Prostate gland (tissue), 2 donors: Measurements from ENCODE around the gene MYZAP. TPM values are rescaled to one million over a fixed set of nuclear protein-coding genes. Genes with fewer than 3 reads are reported as not detected.

Source experiments
- DNase-seq: peaks from one replicate; pipeline ENCODE4 v3.0.0-alpha.2; 2019; ENCODE audit warnings: low spot score
- H3K27ac ChIP-seq, 2 donors: fragments of 200-600 bp; sonication (generic); 2 replicates each; pipeline ENCODE4 v1.5.1; 2017 to 2019
- H3K27me3 ChIP-seq: fragments of 200-600 bp; sonication (generic); replicated peaks from 2 replicates; pipeline ENCODE4 v1.5.1; 2019; ENCODE audit not compliant: insufficient read depth
- H3K36me3 ChIP-seq, 2 donors: fragments of 200-600 bp; sonication (generic); 1 replicate in 1 of 2; 2 replicates in 1 of 2; pipeline versions ENCODE4 v1.5.1 to v1.8.1; 2017 to 2019
- H3K4me1 ChIP-seq: fragments of 200-600 bp; sonication (generic); replicated peaks from 2 replicates; pipeline ENCODE4 v1.5.1; 2019
- H3K4me3 ChIP-seq, 2 donors: fragments of 200-600 bp; sonication (generic); 2 replicates each; pipeline ENCODE4 v1.5.1; 2017 to 2019
- H3K9me3 ChIP-seq: fragments of 200-600 bp; sonication (generic); 2 replicates; pipeline ENCODE4 v1.5.1; 2017
- POLR2A ChIP-seq: fragments of 450-650 bp; IDR thresholded peaks from one replicate; pipeline ENCODE4 v1.6.1; 2016; ENCODE audit warnings: antibody characterized with exemption, mild to moderate bottlenecking
- POLR2AphosphoS5 ChIP-seq: sonication (generic); formaldehyde crosslinking; IDR thresholded peaks from one replicate; pipeline ENCODE4 v1.6.1; 2017; ENCODE audit warnings: antibody characterized with exemption
- WGBS: methylation state at CpG from one replicate; pipeline ENCODE4 v1.1.5; 2018; 5-methylcytosine and 5-hydroxymethylcytosine counted together
- intact Hi-C: fragments of 100-400 bp; cut with DNase I; formaldehyde crosslinking; loops from one replicate; pipeline ENCODE4 v1.14.2; 2022
- total RNA-seq, 2 donors: library from RNA; depleted of rRNA; stranded (reverse); fragments of >200 nt; gene quantifications; one replicate each; pipeline ENCODE4 v1.1.0, GENCODE V29; 2016
- TF ChIP-seq, protein P1 (sequence below), 4 experiments: fragments of 200-600 bp in 2 of 4; fragments of 450-650 bp in 2 of 4; sonication (generic) in 2 of 4; IDR thresholded peaks; 1 replicate in 3 of 4; 2 replicates in 1 of 4; pipeline ENCODE4 v1.5.1; 2016 to 2019; ENCODE audit warnings: antibody characterized with exemption in 4 of 4, mild to moderate bottlenecking in 2 of 4, moderate library complexity in 2 of 4

Gene MYZAP
- total RNA-seq, 2 donors from 2014 or later: 14.9 to 25.1 TPM

DNA sequence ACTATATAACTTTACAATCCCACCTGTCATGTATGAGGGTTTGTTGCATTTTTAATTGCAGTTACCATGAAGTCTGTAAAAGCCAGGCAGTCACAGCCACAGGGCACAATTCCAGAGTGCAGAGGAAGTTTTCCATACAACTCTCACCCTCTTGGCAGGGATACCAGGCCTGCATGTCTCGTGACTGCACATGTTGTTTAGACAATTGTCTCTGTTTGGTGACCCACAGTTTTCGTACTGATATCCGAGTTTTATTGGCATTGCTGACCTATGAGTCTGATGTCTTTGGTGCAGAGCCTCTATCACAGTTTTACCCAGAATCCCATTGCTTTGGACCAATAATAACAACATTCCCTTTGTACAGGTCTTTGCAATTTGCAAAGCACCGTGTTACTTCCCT is 24.9 kb upstream of the MYZAP start:
- no peaks in the 10 kb centered on the region for H3K27me3 ChIP-seq
- 24% methylated on average over 4 of the region's 4 CpGs for WGBS
- no peak overlapping the region for H3K4me3 ChIP-seq
- H3K4me1 ChIP-seq: no peaks in the 10 kb centered on the region
- no peak for TF ChIP-seq POLR2A
- peak; percentile 79 for TF ChIP-seq POLR2AphosphoS5
- intact Hi-C loops: loop anchor here (10.0 kb wide), 1 partner anchor 298 kb away; no protein-coding TSS in a partner anchor
- no peak overlapping the region for H3K27ac ChIP-seq
- H3K36me3 ChIP-seq: no peaks in the 10 kb centered on the region
- H3K9me3 ChIP-seq: no peaks in the 10 kb centered on the region
- peak; percentile 62 for DNase-seq

DNA sequence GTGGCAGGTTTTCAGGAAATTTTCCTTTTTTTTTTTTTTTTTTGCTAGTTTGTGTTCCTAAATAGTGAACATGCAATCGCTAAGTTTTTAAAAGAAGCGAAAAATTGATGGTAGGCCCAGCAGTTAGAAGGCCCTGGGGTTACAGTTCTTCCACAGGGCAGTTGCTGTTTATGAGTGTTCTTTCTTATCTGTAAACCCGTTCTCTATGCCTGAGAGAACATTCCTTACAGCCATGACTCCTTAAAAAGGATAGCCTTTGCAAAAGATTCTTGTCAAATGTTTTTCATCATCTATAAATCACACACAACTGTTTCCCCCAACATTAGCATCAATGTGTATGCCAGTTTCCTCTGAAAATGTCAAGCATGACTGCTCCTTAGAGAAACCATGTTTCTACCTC is 23.8 kb upstream of the MYZAP start:
- TF ChIP-seq, protein P1, sequence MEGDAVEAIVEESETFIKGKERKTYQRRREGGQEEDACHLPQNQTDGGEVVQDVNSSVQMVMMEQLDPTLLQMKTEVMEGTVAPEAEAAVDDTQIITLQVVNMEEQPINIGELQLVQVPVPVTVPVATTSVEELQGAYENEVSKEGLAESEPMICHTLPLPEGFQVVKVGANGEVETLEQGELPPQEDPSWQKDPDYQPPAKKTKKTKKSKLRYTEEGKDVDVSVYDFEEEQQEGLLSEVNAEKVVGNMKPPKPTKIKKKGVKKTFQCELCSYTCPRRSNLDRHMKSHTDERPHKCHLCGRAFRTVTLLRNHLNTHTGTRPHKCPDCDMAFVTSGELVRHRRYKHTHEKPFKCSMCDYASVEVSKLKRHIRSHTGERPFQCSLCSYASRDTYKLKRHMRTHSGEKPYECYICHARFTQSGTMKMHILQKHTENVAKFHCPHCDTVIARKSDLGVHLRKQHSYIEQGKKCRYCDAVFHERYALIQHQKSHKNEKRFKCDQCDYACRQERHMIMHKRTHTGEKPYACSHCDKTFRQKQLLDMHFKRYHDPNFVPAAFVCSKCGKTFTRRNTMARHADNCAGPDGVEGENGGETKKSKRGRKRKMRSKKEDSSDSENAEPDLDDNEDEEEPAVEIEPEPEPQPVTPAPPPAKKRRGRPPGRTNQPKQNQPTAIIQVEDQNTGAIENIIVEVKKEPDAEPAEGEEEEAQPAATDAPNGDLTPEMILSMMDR (IDR thresholded peaks at IDR 0.05): no peak
- TF ChIP-seq POLR2AphosphoS5 (no peak), POLR2A (no peak)
- intact Hi-C loops: loop anchor here (10.0 kb wide), 1 partner anchor 297 kb away; no protein-coding TSS in a partner anchor

DNA sequence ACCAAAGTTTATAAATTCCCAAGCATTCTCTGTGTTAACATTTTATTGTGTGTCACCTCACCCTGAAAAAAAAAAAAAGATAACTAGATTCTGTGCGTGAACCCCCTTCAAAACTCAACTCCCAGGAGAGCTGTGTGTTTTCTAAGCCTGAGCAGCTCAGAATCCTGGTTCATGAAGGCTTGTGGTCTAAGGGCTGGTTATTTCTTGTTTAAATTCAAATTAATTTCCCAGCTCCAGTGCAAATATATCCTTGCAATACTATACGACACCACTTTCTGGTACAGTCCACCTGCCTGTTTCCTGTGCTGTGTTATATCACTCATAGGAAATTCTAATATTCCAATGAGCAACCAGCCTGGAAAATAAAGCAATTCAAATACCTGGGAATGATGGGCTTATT is 23.4 kb upstream of the MYZAP start:
- no peak for DNase-seq
- Histone ChIP-seq H3K27ac (no peak overlapping the region), H3K4me1 (no peaks in the 10 kb centered on the region), H3K27me3 (no peaks in the 10 kb centered on the region), H3K4me3 (no peak overlapping the region), H3K36me3 (no peaks in the 10 kb centered on the region), H3K9me3 (no peaks in the 10 kb centered on the region)
- intact Hi-C loops: loop anchor here (10.0 kb wide), 1 partner anchor 297 kb away; no protein-coding TSS in a partner anchor
- 92% methylated on average over 2 of the region's 2 CpGs for WGBS
- TF ChIP-seq, protein P1 (IDR thresholded peaks at IDR 0.05): no peak
- no peak for TF ChIP-seq POLR2A

More for the DNA sequence above, 23.8 kb upstream of the MYZAP start:
- Histone ChIP-seq H3K4me1 (no peaks in the 10 kb centered on the region), H3K27ac (no peak overlapping the region), H3K27me3 (no peaks in the 10 kb centered on the region), H3K4me3 (no peak overlapping the region), H3K9me3 (no peaks in the 10 kb centered on the region), H3K36me3 (no peaks in the 10 kb centered on the region)
- DNase-seq: no peak
- WGBS: 77% methylated on average over 3 of the region's 3 CpGs

DNA sequence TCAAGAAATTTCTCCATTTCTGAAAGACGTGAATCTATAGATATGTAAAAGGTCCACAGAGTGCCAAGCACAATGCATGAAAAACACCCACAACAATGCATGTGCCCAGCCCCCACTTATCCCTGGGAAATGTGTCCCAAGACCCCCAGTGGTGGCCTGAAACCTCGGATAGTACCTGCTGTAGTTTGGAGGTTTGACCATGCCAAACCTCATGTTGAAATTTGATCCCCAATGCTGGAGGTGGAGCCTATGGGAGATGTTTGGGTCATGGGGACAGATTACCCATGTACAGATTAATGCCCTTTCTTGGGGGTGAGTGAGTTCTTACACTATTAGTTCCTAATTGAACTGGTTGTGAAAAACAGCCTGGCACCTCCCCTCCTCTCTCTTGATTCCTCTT is 21.4 kb upstream of the MYZAP start:
- Histone ChIP-seq H3K4me1 (no peaks in the 10 kb centered on the region), H3K27ac (no peak overlapping the region), H3K27me3 (no peaks in the 10 kb centered on the region), H3K9me3 (no peaks in the 10 kb centered on the region), H3K36me3 (no peaks in the 10 kb centered on the region), H3K4me3 (no peak overlapping the region)
- 67% methylated on average over 2 of the region's 2 CpGs for WGBS
- intact Hi-C loops: no loop called here
- TF ChIP-seq, protein P1 (IDR thresholded peaks at IDR 0.05): no peak
- TF ChIP-seq POLR2A: no peak
- TF ChIP-seq POLR2AphosphoS5: no peak
- DNase-seq: no peak

DNA sequence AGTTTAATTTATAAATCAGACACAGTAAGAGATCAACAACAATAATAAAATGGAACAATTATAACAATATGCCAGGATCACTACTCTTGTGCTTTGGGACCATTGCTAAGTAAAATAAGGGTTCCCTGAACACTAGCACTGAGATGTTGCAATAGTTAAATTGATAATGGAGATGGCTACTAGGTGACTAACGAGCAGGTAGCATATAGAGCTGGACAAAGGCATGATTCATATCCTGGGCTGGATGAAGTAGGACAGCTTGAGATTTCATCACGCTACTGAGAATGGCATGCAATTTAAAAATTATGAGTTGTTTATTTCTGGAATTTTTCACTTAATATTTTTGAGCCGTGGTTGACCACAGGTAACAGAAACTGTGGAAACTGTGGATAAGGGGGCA is 20.7 kb upstream of the MYZAP start:
- Histone ChIP-seq H3K9me3 (no peaks in the 10 kb centered on the region), H3K27me3 (no peaks in the 10 kb centered on the region), H3K4me1 (no peaks in the 10 kb centered on the region), H3K4me3 (no peak overlapping the region), H3K36me3 (no peaks in the 10 kb centered on the region), H3K27ac (no peak overlapping the region)
- DNase-seq: no peak
- intact Hi-C loops: no loop called here
- TF ChIP-seq, protein P1 (IDR thresholded peaks at IDR 0.05): no peak
- no peak for TF ChIP-seq POLR2AphosphoS5
- TF ChIP-seq POLR2A: no peak
- 81% methylated on average over 3 of the region's 3 CpGs for WGBS
